Gastroesophageal sphincter (tissue), 4 donors: Measurements from ENCODE around the gene U2AF1L4. TPM values are rescaled to one million over a fixed set of nuclear protein-coding genes. Genes with fewer than 3 reads are reported as not detected.

Experiments
- ATAC-seq: fragments of 150-250 bp; one replicate; pipeline ENCODE4 v1.9.1; 2016; ENCODE audit warnings: mild to moderate bottlenecking, moderate library complexity
- H3K27ac ChIP-seq, 4 donors: fragments of 200-600 bp; sonication (generic) in 3 of 4; 1 replicate in 3 of 4; 2 replicates in 1 of 4; pipeline ENCODE4 v1.5.1; 2016 to 2019
- H3K27me3 ChIP-seq: fragments of 200-600 bp; sonication (generic); one replicate; pipeline ENCODE4 v1.5.1; 2019
- H3K36me3 ChIP-seq, 2 donors: fragments of 200-600 bp; sonication (generic); one replicate each; pipeline ENCODE4 v1.5.1; 2019; ENCODE audit warnings: control low read depth in 1 of 2
- H3K4me1 ChIP-seq, 3 donors: fragments of 200-600 bp; sonication (generic); 1 replicate in 2 of 3; 2 replicates in 1 of 3; pipeline ENCODE4 v1.5.1; 2016 to 2019; ENCODE audit warnings: control low read depth in 2 of 3
- H3K4me3 ChIP-seq, 2 donors: fragments of 200-600 bp; sonication (generic); one replicate each; pipeline ENCODE4 v1.5.1; 2019; ENCODE audit warnings: mild to moderate bottlenecking in 1 of 2, moderate library complexity in 1 of 2
- H3K9me3 ChIP-seq, 3 donors: fragments of 200-600 bp; sonication (generic); one replicate each; pipeline ENCODE4 v1.5.1; 2017 to 2019; ENCODE audit warnings: control low read depth in 2 of 3
- EP300 ChIP-seq: sonication (generic); formaldehyde crosslinking; IDR thresholded peaks from one replicate; pipeline ENCODE4 v1.6.1; 2017; ENCODE audit warnings: antibody characterized with exemption, mild to moderate bottlenecking
- POLR2A ChIP-seq, 2 donors: fragments of 450-650 bp; IDR thresholded peaks; one replicate each; pipeline ENCODE4 v1.6.1; 2017; ENCODE audit warnings: antibody characterized with exemption in 2 of 2, mild to moderate bottlenecking in 2 of 2, moderate library complexity in 1 of 2
- POLR2AphosphoS5 ChIP-seq: sonication (generic); formaldehyde crosslinking; IDR thresholded peaks from one replicate; pipeline ENCODE4 v1.6.1; 2017; ENCODE audit warnings: antibody characterized with exemption
- WGBS, 2 donors: methylation state at CpG; one replicate each; pipeline ENCODE4 v1.1.5; 2018; ENCODE audit warnings: low coverage in 1 of 2; 5-methylcytosine and 5-hydroxymethylcytosine counted together
- total RNA-seq, 4 donors: library from RNA; depleted of rRNA; stranded (reverse); fragments of >200 nt; gene quantifications; one replicate each; pipeline ENCODE4 v1.1.0, GENCODE V29; 2016
- TF ChIP-seq, protein P1 (sequence below), 4 experiments: fragments of 200-600 bp in 2 of 4; fragments of 450-650 bp in 2 of 4; sonication (generic) in 1 of 4; IDR thresholded peaks; one replicate each; pipeline ENCODE4 v1.5.1; 2017 to 2019; ENCODE audit warnings: antibody characterized with exemption in 4 of 4, mild to moderate bottlenecking in 2 of 4, moderate library complexity in 2 of 4

U2AF1L4 gene
- total RNA-seq, 4 donors from 2014 or later: 7.5 to 29.3 (median 23.7) TPM

DNA sequence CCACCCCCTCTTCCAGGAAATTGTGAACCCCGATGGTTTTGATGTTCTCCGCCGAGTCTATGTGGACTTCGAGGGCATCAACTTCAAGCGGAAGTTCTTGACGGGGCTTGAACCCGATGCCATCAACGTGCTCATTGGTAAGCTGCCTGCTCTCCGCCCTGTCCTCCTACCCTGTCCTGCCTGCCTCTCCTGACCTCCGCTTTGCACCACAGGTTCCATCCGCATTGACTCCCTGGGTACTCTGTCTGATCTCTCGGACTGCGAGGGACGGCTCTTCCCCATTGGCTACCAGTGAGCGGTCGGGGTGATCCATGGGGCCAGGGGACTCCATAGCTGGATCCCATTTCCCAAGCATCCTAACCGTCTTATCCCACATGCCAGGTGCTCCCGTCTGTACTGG, 14.9 kb downstream of the U2AF1L4 start:
- H3K36me3 ChIP-seq: peaks cover 0 to 100% of the 10 kb centered on the region in 2 donors
- H3K4me3 ChIP-seq: no peak overlapping the region
- WGBS, 2 donors: 75 to 92% methylated on average over 4 to 10 of the region's 18 CpGs
- no peak overlapping the region for H3K27ac ChIP-seq
- no peaks in the 10 kb centered on the region for H3K9me3 ChIP-seq
- TF ChIP-seq POLR2A (IDR thresholded peaks at IDR 0.05) (no peak), POLR2AphosphoS5 (no peak), EP300 (no peak)
- TF ChIP-seq, protein P1, sequence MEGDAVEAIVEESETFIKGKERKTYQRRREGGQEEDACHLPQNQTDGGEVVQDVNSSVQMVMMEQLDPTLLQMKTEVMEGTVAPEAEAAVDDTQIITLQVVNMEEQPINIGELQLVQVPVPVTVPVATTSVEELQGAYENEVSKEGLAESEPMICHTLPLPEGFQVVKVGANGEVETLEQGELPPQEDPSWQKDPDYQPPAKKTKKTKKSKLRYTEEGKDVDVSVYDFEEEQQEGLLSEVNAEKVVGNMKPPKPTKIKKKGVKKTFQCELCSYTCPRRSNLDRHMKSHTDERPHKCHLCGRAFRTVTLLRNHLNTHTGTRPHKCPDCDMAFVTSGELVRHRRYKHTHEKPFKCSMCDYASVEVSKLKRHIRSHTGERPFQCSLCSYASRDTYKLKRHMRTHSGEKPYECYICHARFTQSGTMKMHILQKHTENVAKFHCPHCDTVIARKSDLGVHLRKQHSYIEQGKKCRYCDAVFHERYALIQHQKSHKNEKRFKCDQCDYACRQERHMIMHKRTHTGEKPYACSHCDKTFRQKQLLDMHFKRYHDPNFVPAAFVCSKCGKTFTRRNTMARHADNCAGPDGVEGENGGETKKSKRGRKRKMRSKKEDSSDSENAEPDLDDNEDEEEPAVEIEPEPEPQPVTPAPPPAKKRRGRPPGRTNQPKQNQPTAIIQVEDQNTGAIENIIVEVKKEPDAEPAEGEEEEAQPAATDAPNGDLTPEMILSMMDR (IDR thresholded peaks at IDR 0.05): no peak
- H3K27me3 ChIP-seq: no peaks in the 10 kb centered on the region
- ATAC-seq: no peak
- H3K4me1 ChIP-seq: no peaks in the 10 kb centered on the region

DNA sequence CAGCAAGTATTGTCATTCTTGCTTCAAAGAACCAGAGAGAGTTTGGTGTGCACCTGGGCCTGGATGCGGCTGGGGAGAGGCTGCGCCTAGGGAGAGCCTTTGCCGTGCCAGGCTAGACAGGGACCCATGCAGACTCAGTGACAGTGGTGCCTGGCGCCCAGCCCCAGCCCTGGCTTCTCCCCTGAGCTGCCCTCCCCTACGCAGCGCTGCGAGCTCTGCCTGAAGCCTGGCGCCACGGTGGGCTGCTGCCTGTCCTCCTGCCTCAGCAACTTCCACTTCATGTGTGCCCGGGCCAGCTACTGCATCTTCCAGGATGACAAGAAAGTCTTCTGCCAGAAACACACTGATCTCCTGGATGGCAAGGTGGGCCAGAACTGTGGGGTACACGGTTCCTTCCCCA, 15.5 kb downstream of the U2AF1L4 start:
- no peaks in the 10 kb centered on the region for H3K27me3 ChIP-seq
- ATAC-seq: no peak
- no peaks in the 10 kb centered on the region for H3K4me1 ChIP-seq
- H3K36me3 ChIP-seq: peaks cover 0 to 100% of the 10 kb centered on the region in 2 donors
- H3K4me3 ChIP-seq: no peak overlapping the region
- TF ChIP-seq, protein P1 (IDR thresholded peaks at IDR 0.05): no peak
- no peak overlapping the region for H3K27ac ChIP-seq
- H3K9me3 ChIP-seq: no peaks in the 10 kb centered on the region
- 71 to 77% methylated on average over 1 to 5 of the region's 11 CpGs for WGBS, 2 donors

DNA sequence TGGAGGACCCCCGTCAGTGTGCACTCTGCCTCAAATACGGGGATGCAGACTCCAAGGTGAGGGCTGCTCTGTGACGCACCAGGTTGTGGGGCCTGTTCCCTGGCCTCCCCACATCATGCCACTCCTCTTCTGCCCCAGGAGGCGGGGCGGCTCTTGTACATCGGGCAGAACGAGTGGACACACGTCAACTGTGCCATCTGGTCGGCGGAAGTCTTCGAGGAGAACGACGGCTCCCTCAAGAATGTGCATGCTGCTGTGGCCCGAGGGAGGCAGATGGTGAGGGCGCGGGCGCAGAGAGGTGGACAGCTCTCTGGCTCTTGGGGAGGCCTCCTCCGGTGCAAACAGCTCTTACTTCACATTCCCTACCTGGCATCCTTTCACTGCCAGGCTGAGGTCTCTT, 16.2 kb downstream of the U2AF1L4 start:
- H3K36me3 ChIP-seq: peaks cover 0 to 100% of the 10 kb centered on the region in 2 donors
- H3K27me3 ChIP-seq: no peaks in the 10 kb centered on the region
- 72 to 80% methylated on average over 2 to 14 of the region's 18 CpGs for WGBS, 2 donors
- no peaks in the 10 kb centered on the region for H3K9me3 ChIP-seq
- H3K27ac ChIP-seq: no peak overlapping the region
- TF ChIP-seq POLR2AphosphoS5 (no peak), POLR2A (IDR thresholded peaks at IDR 0.05) (no peak), EP300 (no peak)
- TF ChIP-seq, protein P1 (IDR thresholded peaks at IDR 0.05): no peak
- ATAC-seq: no peak
- no peaks in the 10 kb centered on the region for H3K4me1 ChIP-seq
- H3K4me3 ChIP-seq: no peak overlapping the region

DNA sequence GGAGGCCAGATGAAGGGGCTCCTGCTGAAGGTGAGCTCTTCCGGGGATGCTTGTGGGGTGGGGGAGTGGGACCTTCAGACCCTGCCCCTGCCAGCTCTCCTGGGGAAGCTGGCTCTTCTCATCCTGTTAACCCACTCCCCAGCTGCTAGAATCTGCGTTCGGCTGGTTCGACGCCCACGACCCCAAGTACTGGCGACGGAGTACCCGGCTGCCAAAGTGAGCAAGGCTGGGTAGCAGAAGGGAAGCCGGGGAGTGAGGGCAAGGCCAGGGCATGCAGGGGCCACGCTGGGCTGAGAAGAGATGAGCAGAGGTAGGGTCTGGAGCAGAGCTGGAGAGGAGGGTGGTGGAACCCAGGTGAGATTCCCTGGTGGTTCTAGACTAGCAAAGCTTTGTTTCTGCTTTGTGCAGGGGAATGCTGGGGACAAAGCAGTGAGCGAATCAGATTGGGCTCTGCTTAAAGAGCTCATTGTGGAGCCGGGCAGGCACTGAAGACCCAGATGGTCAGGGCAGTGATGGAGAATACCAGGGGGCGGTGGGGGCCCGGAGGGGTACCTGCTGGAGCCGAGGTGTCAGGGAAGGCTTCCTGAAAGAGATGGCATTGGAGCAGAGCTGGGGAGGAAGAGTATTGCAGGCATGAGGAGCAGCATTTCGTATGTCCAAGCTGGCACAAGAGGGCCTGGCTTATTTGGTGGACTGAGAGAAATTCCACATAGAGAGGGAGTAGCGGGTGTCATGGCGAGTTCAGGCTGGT, 17.1 kb downstream of the U2AF1L4 start:
- Histone ChIP-seq H3K27me3 (no peaks in the 10 kb centered on the region), H3K36me3 (peaks cover 0 to 100% of the 10 kb centered on the region in 2 donors), H3K4me3 (no peak overlapping the region), H3K27ac (no peak overlapping the region), H3K9me3 (no peaks in the 10 kb centered on the region), H3K4me1 (no peaks in the 10 kb centered on the region)
- WGBS, 2 donors: 80 to 86% methylated on average over 8 of the region's 19 CpGs
- no peak for ATAC-seq
- TF ChIP-seq POLR2AphosphoS5: no peak
- TF ChIP-seq, protein P1 (IDR thresholded peaks at IDR 0.05): no peak
- no peak for TF ChIP-seq POLR2A (IDR thresholded peaks at IDR 0.05)
- no peak for TF ChIP-seq EP300
